GM18858 (cell line): ENCODE results near the gene PTPRB.
A peak's percentile ranks its signal among the peaks of the same experiment; 100 is the strongest.

ENCODE experiments used
- ATAC-seq: cut with Tn5 transposase; IDR thresholded peaks from one replicate; pipeline ENCODE4 v1.9.1; 2021; ENCODE audit not compliant: unreplicated experiment

The PTPRB gene

DNA sequence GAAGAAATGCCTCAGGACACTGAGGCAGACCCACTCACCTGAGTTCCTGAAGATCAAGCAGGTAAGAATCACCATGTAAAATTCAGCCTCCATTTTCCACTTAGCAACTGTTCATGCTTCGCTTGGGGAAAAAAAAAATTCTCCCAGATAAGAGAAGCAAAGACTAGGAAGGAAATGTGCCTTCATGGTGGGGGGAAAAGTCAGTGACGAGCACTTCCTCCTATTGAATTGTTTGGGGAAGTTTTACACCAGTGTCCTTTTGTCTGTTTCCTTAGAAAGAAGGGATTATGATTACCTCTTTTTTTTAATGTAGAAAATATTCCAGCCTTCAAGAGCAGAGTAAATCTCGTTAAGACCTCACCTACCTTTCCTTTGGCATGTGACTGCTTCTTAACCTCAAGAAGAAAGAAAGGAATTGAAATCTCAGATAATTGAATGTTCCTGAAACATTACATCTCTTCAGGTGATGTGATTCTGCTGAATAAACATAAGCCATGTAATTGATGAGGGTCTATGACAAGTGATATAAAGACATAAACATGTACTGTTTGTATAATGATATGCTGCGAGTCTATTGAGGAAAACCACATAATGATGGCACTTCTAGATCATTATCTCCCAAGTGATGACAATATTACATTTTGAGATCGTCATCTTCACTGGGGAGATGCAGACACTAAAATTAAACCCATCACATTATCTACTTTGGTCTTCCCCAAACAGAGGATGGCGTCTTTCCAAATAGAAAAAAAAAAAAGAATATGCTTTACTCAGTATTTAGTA is at the start of gene PTPRB:
Gene PTPRB, minus strand, starts transcription at position 127 of the 783 bp plus-strand sequence. Its CDS starts 34 bp downstream, at position 93.
- ATAC-seq: no peak

DNA sequence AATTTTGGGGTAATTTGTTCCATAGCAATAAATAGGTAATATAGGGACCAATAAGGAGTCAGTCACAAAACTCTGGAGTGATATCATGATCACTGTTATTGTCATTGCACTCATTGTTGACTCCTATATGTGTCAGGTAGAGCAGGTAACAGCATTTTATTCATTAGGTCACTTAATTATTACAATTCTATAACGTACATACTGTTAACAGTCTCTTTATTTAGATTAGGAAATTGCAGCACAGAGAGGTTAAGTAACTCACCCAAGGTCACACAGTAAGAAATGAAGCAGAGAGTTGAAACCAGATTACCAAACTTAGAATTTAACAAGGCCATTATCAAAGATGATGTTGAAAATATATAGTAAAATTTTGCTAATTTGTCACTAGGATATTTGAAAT is 49.7 kb upstream of the PTPRB start:
- no peak for ATAC-seq

DNA sequence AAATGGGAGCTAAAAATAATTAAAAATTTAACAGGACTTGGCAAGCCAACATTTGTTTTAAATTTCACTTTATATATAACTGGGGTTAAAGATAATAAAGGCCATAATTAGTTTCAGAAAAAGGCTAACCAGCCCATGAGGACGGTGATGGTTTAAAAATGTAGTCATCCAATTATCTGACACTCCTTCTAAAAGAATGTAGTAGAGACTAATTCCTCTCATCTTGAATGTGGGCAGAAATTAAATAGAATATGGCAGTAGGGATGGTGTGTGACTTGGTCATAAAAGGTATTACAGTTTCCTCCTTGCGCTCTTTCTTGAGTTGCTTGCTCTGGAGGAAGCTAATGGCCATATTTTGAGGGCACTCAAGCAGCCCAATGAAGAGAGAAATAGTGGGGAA is 49.1 kb upstream of the PTPRB start:
- ATAC-seq: no peak

DNA sequence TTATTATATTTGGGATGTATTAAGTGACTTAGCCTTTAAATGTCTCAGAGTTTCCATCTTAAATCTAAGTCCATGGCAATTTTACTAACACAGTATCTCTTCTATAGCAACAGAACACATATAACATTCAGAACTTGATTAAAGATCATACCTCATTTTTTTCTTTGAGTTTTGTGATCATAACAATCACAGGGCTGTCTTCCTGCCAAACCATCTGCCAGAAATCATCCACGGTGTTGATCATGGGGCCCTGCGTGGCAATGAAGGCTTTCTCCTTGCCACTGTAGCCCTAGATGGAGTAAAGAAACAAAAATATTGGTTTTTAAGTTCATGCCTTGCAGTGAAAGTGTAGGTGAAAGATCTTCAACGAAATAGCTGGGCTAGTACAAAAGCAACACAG is 46.7 kb upstream of the PTPRB start:
- no peak for ATAC-seq

DNA sequence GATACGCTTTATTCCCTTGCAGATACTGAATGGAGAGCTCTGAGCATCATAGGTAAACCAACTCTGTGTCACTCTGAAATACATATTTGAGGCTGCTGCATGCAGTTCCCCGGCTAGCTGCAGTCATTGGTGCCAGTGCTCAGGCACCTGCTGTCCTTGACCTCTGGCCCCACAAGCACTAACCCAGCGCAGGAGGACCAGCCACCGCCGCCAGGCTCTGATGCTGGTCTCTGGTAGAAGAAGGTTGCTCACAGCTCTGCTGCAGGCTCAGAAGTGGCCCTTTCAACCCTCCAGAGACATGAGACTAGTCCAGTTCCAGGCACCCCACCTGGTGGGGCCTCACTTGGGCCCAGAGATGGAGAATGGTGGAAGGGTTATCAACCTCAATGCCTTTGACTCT is 34.5 kb upstream of the PTPRB start:
- no peak for ATAC-seq

DNA sequence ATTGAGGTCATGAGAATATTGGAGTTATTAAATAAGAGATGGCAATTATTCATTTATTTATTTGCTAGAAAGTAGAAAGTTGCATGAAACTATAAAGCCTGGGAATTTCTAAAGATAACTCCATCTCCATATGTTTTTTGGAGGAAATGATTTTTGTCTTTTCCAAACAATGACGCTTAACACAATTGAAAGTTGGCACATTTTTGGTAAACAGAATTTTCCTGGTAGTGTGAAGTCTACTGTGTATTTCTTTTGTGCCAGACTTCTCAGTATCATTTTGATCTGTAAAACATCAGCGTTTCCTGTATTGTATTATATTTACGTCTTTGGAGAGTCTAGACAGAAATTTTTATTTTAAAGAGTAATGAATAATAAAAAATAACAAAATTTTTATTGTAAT is 33.7 kb upstream of the PTPRB start:
- no peak for ATAC-seq

DNA sequence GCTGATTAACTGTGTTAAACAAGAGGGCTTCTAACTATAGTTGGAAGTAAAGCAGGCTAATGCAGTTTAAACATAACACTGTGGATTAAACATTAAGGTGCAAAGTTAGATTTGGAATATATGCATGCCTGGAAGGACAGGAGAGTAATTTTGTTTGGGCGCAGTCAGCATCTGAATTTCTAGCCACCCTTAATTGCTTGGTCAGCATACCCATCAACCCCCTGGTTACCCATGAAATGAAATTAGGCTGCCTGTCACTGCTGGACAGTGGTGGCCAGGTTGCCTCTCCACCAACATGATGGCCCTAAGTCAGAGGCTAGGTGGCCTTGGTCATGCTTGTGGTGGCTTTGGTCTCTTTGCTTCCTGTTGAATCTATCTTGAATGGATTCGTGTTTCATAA is 30.0 kb upstream of the PTPRB start:
- ATAC-seq: no peak

DNA sequence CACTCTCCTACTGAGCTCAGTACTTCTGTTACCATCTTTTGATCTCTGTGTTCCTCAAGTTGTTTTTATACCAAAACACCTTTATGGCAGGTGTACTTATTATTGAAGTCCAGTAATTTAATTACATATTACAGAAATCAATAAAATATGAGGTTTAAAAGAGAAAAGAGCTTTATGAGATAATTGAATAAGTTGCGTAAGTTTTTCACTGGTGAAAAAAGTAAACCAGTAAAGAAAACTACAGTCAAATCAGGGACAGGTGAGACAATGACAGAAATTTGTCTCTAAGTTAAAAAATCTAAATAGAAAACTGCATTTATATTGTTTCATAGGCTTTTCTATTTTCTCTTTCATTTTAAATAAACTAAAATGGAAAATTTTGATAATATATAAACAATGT is 29.1 kb upstream of the PTPRB start:
- no peak for ATAC-seq

DNA sequence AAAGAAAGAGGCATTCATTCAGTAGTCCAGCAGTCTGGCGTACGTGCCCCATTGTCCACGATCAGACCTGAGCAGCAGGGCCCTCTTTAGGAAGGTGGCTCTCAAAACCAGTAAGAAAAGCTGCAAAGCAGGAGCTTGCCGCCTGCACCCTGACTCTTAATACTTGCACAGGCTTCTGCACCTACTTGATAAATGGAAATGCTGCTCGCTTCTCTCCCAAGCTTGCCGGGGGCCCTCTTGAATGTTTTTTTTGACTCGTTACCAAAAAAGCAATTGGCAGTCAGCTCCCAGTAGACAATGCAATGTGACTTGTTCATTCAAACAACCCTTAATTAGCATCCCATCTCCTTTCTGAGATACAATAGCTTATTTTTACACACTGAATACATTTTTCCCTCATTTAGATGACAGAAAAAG is 27.2 kb upstream of the PTPRB start:
- no peak for ATAC-seq

DNA sequence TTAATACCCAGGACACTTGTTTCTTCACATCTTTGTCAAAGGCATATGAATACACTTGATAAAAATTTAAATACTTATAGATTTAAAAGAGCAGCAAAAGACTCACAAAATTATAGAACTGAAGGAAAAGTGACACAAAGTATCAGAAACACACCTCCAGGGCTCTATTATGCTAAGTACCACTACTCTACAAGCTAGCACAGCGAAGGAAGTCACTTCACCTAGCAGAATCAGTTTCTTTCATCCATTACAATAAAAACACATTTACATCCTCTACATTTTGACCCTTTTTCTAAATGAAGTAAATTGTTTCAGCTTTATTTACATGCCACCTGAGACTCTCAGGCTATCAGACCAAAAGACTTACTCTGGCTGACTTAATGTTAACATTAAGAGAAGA is 26.6 kb upstream of the PTPRB start:
- no peak for ATAC-seq

DNA sequence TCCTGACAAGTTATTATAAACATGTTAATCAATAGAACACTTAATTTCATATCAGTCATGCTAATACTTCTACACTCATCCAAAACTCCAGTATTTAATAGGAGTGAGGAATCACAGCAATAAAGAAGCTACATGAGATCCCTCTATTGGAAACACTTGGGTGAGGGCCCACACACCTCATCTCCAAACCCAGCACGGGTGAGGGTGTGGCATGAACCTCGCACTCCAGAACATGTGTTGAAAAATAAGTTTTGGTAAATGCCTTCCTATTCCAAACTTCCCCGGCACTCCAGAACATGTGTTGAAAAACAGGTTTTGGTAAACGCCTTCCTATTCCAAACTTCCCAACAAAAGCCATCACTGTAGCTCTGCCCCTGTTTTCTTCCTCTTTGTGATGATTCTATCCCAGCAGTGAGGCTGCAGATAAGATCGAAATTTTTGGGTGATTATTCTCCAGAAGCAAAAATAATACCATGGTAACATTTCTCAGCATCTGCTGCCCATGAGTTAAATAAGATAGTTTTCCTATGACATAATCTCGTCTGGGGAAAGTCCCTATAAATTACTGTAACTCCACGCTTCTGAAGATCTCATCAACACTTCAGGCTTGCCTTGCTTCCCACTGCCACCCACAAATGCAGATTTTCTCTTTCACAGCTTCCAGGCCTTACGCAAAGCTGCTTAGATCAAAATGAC is 24.4 kb upstream of the PTPRB start:
- ATAC-seq: no peak

DNA sequence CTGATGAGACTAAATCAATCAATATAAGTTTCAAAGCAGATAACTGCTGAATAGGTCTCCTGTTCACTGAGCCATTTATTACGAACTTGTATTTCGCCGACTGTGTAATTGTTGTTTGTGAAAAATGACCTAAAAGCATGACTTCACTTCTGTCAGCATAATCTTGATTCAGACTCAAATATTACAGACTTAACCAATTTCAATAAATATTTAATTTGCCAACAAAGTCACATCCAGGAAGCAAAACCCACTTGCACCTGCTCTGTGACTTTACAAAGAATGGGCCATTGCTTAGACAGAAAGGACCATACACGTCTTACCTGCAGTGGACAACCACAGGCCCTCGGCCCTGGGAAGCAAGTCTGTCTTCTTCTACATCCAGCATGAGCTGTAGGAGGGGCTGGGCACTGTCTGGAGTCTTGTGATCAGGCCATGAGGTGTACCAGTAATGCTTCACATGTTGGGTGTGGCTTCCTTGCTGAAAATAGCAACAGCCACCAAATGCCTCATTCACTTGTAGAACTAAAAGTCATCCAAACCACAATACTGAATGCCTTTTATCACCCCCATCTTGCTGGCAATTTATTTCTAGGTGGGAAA is 23.5 kb upstream of the PTPRB start:
- ATAC-seq: no peak

DNA sequence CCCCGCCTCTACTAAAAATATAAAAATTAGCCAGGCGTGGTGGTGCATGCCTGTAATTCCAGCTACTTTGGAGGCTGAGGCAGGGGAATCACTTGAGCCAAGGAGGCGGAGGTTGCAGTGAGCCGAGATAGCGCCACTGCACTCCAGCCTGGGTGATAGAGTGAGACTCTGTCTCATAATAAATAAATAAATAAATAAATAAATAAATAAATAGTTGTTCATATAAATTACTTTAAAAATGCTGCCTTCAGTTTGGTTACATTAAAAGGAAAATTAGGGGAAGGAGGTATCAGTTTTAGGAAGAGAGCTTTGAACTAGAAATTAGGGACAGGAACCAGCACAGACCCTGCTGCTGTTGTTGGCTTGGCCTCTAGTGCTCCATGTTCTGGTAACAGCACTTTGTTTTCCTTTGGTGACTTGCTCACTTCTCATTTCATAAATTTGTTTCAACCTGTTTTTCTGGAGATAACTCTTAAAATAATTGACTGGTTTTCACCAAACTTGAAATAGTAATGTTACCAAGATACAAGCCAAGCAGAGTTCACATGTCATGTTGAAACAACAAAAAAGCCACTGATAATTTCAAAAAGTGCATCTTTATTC is 22.9 kb upstream of the PTPRB start:
- no peak for ATAC-seq

DNA sequence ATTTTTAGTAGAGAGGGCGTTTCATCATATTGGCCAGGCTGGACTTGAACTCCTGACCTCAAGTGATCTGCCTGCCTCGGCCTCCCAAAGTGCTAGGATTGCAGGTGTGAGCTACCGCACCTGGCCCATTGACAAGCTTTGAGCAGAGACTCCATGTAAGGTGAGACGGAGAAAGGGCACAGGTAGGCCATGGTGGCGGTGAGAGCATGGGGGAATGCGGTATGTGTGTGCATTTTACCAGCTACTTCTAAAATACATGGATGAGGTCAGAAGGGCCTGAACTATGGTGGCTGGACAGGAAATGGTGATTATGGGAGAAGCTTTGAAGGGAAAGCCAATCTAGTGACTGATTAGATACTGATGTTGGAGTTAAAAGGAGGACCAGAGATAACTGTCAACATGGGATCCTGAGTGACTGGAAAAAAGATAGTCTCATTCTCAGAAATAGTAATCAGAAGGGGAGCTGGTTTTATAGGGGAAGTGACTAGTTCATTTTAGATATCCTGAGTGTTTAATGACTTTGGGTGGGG is 21.9 kb upstream of the PTPRB start:
- no peak for ATAC-seq

DNA sequence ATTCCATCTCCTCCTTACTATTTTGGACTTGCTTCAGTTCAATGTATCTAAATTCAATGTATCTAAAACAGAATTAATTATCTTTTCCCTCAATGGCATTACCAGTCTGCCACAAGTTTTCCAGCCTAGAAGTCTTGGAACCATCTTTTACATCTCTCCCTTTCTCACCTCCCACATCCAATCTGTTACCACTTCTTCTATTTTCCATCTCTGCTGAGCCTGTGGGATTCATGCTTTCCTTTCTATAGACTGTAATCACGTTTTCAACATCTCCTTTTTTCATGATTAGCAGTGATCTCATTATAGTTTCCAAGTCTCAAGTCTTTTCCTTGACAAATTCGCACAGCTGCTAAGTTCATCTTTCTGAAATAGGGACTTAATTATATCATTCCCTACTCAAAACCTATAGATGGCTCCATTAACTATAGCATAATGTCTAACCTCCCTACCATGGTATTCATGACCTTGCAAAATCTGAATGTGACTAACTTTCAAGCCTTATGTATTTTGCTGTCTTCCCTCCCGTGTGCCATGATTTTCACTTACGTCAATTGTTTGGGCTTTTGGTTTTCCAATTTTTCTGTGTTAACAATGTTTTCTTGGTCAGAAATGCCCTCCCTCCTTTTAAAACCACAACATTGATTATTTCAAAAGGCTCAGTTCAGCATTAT is 20.5 kb upstream of the PTPRB start:
- ATAC-seq: no peak

DNA sequence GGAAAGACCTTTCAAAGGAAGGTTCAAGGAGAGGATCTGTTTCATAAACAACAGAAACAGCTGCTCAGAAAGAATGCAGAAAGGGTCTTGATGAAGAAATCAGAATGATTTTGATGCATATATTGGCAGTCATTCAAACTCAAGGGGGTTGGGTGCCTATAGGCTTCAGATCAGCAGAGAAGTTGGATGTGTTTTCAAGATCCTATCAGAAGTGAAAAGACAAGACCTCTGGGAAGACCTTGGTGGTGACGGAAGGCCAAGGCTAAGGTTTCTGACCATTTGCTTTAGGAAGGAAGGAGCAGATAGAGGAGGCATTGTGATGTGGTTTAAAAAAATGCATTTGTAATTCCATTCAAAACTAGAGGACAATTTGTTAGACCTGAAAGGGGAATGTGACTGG is 15.2 kb upstream of the PTPRB start:
- ATAC-seq: no peak

DNA sequence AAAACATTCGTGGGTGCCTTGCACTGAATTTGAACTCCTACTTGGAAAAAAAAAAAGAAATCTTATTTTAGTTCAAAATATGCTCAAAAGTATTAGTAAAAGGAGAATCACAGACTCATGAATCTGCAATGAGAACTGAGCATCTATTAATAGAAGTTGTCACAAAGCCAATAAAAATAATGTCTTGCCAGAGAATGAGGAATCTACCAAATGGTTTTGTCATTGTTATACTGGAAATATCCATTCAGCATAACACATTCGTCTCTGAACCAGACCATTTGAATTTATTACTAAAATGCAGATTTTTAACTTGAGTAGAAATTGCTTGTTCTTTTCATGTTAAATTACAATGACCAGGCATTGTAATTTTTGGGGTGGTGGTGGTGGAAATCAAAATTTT is 11.6 kb upstream of the PTPRB start:
- no peak for ATAC-seq

DNA sequence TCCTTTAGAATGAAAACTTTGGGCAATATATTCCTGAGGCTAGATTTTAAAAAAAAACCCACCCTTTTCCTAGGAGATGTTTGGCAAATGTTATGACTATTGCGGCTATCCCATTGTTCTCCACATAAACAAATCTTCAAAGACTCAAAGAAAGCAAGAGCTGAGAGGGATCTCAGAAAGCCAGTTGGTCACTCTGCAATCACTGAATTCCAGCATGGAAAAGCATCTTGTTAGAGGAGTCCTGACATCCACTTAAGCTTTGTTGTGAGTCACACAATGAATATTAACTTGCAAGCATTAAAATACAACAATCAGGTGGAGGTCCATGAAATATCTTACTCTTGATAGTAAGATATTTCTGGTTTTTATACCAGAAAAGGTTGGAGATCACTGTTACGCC is 11.0 kb upstream of the PTPRB start:
- no peak for ATAC-seq

DNA sequence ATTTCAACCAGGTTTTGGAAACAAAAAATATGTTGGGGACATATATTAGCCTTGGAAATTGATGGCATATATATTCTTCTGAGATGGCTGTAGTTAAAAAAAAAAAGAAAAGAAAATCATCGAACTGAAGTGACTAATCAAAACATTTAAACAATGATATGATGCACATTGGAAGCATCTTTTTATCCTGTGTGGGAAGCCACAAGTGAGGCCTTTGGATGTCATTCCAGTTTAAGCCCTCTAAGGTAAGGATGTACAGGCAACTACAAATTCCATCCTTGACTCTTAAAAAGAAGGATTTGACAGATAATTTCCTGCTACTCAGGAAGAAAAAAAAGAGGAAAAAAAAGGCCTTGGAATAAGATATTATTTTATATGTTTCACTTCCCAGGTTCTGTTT is 9.6 kb upstream of the PTPRB start:
- no peak for ATAC-seq

DNA sequence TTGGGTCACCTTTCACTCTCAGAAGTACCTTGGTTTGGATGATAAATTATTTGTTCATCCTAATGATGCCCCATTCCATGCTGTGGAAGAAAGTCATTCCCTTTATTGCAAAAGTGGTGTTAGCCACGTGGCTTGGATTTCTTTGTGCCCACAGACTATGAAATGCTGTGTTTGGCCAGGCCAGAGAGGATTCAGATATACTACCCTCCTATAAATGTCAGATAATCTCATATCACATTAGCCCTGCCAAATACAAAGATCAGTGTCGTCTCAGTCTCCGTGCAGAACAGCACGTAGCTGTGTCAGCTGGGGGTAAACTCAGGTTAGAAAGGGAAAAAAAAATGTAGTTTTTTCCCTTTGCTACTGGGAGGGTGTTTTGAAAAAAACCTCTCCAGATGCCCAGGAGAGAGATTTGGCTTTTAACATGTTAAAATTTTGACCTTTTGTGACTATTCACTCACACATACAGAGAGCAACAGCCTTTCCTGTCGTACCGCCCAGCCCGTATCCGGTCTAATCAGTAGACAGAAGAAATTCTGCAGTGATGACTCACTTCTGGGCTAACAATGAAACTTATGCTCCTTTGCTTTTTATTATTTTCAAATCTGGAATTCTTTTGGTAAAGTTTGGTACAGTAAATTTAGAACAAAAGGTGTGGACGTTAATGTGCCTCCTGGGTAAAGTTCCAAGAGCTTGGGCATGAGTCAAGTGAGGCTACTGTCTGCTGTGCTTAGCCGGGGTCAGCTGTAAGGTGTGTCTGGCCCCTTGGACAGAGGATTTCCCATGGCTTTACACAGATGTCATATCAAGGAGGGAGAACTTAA is 8.5 kb upstream of the PTPRB start:
- peak; percentile 63 for ATAC-seq
